HG02870 (cell line): Measurements from ENCODE around the gene SH3BP1.

ENCODE experiments used
- ATAC-seq: cut with Tn5 transposase; IDR thresholded peaks from one replicate; pipeline ENCODE4 v1.9.1; 2021; ENCODE audit warnings: mild to moderate bottlenecking, moderate library complexity; ENCODE audit not compliant: unreplicated experiment

Gene SH3BP1

DNA sequence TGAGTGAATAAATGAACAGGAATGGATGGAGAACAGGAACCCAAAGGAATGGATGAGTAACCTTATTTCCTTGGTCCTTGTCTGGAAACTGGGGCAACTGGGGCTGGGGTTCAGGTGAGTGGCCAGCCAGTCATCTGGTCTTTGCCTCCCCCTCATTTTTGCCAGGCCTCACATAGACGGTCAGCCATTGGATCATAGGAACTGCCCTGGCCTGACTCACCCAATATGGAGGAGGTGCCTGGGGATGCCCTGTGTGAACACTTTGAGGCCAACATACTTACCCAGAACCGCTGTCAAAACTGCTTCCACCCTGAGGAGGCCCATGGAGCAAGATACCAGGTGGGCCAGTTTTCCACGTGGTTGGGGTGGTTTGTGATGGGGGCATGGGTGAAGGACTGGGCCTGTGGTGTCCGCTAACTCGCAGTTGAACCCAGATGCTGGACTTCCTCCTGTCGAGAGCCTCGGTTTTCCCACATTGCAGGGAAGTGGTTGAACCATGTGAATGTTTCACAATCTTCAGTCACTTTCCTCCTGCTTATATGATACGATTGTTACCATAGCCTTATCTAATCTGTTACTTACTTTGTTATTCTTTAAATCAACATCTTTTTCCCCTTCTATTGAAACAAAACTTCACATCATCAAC lies 61.8 kb downstream of the SH3BP1 start:
- ATAC-seq: no peak

DNA sequence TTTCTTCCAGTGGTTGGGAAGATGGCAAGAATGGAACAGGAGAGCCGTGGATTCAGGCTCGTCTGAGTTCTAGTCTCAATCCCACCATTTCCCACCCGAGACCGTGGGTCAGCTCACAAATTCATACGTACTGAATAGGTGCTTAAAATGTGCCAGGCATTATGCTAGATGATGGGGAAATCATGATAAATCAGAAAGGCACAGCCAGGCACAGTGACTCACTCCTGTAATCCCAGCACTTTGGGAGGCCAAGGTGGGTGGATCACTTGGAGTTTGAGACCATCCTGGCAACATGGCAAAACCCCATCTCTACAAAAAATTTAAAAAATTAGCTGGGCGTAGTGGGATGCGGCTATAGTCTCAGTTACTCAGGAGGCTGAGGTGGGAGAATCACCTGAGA lies 64.4 kb downstream of the SH3BP1 start:
- no peak for ATAC-seq

DNA sequence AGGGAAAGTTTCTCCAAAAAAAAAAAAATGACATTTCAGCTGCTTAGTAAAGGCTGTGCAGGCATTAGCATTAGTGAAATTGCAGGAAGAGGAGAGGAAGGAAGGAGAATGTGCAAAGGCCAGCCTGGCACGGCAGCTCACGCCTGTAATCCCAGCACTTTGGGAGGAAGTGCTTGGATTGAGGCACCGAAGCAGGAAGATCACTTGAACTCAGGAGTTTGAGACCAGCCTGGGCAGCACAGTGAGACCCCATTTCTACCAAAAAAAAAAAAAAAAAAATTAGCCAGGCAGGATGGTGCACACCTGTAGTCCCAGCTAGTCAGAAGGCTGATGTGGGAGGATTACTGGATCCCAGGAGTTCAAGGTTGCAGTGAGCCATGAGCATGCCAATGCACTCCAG lies 65.2 kb downstream of the SH3BP1 start:
- no peak for ATAC-seq

DNA sequence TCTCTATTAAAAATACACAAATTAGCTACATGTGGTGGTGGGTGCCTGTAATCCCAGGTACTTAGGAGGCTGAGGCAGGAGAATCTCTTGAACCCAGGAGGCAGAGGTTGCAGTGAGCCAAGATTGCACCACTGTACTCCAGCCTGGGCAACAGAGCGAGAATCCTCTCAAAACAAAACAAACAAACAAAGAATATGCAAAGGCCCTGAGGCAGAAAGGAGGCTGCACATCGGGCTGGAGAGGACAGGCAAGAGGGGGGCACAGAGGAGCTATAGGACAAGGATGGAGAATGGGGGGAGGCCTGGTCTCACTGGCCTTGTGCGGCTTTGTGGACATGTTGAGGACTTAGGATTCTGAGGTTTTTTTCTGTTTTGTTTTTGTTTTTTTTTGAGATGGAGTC lies 65.7 kb downstream of the SH3BP1 start:
- ATAC-seq: no peak
